Endothelial cell of umbilical vein (primary cell): ENCODE measurements around the gene NUP205. TPM values are rescaled to one million over a fixed set of nuclear protein-coding genes. Genes with fewer than 3 reads are reported as not detected.

ENCODE experiments used
- Bru-seq: library from RNA; stranded (reverse); fragments of 400-500 nt; gene quantifications from one replicate; lab custom pipeline; 2021; lab: Mats Ljungman, UMichigan
- BruChase-seq, 2 experiments: library from RNA; stranded (reverse); fragments of 400-500 nt; gene quantifications; one replicate each; lab custom pipeline; 2021; lab: Mats Ljungman, UMichigan
- BruUV-seq: library from RNA; stranded (reverse); fragments of 400-500 nt; replicated peaks from 2 replicates; lab custom pipeline; 2021; lab: Mats Ljungman, UMichigan
- CTCF ChIA-PET: fragments of 300-600, 350-600 bp; sonication (Branson Sonifier 250); formaldehyde crosslinking; loops from one replicate; lab custom pipeline; 2021; ENCODE audit warnings: antibody characterized with exemption, inconsistent platforms; lab: Charles Lee
- POLR2A ChIA-PET: fragments of 300-600, 350-600 bp; sonication (Branson Sonifier 250); formaldehyde crosslinking; loops from one replicate; lab custom pipeline; 2021; ENCODE audit warnings: antibody characterized with exemption, inconsistent platforms; lab: Charles Lee
- DNase-seq: peaks from one replicate; pipeline ENCODE4 v3.0.0-alpha.2; 2011; ENCODE audit warnings: low read depth, low spot score
- FAIRE-seq: peaks from 2 replicates; lab custom pipeline; 2011; peaks lifted over from hg19 to GRCh38; lab: Jason Lieb, UNC
- H2AFZ ChIP-seq: 2 replicates; pipeline ENCODE4 v1.6.0; 2012; ENCODE audit warnings: low read depth, low read length, control low read depth, inconsistent platforms
- H3K27ac ChIP-seq: 2 replicates; pipeline ENCODE4 v1.5.1; 2011; ENCODE audit warnings: low read depth, mild to moderate bottlenecking, control low read depth, low read length, moderate library complexity; ENCODE audit not compliant: insufficient read depth
- H3K27me3 ChIP-seq, 2 experiments: 2 replicates each; pipeline versions ENCODE4 v1.6.0 to v1.6.1; 2011; ENCODE audit warnings: low read length in 2 of 2, mixed read lengths in 1 of 2; ENCODE audit not compliant: control insufficient read depth in 2 of 2, insufficient read depth in 2 of 2
- H3K36me3 ChIP-seq, 2 experiments: 2 replicates in 1 of 2; 3 replicates in 1 of 2; pipeline ENCODE4 v1.5.1; 2011; ENCODE audit warnings: low read length in 2 of 2, mild to moderate bottlenecking in 1 of 2, moderate library complexity in 1 of 2; ENCODE audit not compliant: control insufficient read depth in 2 of 2, insufficient read depth in 2 of 2; ENCODE audit errors: extremely low read depth in 1 of 2
- H3K4me1 ChIP-seq: 3 replicates; pipeline ENCODE4 v1.5.1; 2011; ENCODE audit warnings: mild to moderate bottlenecking, low read length; ENCODE audit not compliant: control insufficient read depth, insufficient read depth; ENCODE audit errors: extremely low read depth
- H3K4me2 ChIP-seq: 2 replicates; pipeline ENCODE4 v1.6.1; 2011; ENCODE audit warnings: low read length, control low read depth, mixed read lengths; ENCODE audit not compliant: insufficient read depth
- H3K4me3 ChIP-seq, 3 experiments: fragments of 200-600 bp in 1 of 3; sonication (generic), shearing (Covaris generic) in 1 of 3; replicated peaks in 1 of 3; 2 replicates each; pipeline ENCODE4 v1.5.1; 2011 to 2016; ENCODE audit warnings: control low read depth in 3 of 3, low read length in 3 of 3, mild to moderate bottlenecking in 2 of 3, inconsistent platforms in 1 of 3, low read depth in 1 of 3, moderate library complexity in 1 of 3; ENCODE audit not compliant: insufficient read depth in 1 of 3
- H3K79me2 ChIP-seq: 2 replicates; pipeline ENCODE4 v1.6.0; 2012; ENCODE audit warnings: low read length, inconsistent platforms; ENCODE audit not compliant: control insufficient read depth, insufficient read depth
- H3K9ac ChIP-seq: replicated peaks from 2 replicates; pipeline ENCODE3; 2011; ENCODE audit warnings: low read length, control low read depth; ENCODE audit not compliant: insufficient read depth; ENCODE audit errors: extremely low read depth
- H3K9me1 ChIP-seq: replicated peaks from 3 replicates; pipeline ENCODE4 v1.6.0; 2011; ENCODE audit warnings: mild to moderate bottlenecking, low read length; ENCODE audit not compliant: control insufficient read depth, insufficient read depth; ENCODE audit errors: extremely low read depth
- H3K9me3 ChIP-seq: replicated peaks from 2 replicates; pipeline ENCODE4 v1.5.1; 2012; ENCODE audit warnings: low read length, inconsistent platforms; ENCODE audit not compliant: control insufficient read depth, insufficient read depth
- H4K20me1 ChIP-seq: replicated peaks from 2 replicates; pipeline ENCODE3; 2011; ENCODE audit warnings: mild to moderate bottlenecking, low read length; ENCODE audit not compliant: control insufficient read depth, insufficient read depth; ENCODE audit errors: extremely low read depth
- CTCF ChIP-seq, 2 donors: IDR thresholded peaks; 1 replicate in 1 of 2; 2 replicates in 1 of 2; pipeline ENCODE4 v1.5.1; 2011; ENCODE audit warnings: low read length in 2 of 2, mild to moderate bottlenecking in 2 of 2, moderate library complexity in 2 of 2, control low read depth in 1 of 2, inconsistent platforms in 1 of 2, low read depth in 1 of 2; ENCODE audit not compliant: insufficient read depth in 1 of 2; ENCODE audit errors: extremely low read depth in 1 of 2
- EZH2 ChIP-seq: IDR thresholded peaks from 2 replicates; pipeline ENCODE4 v1.6.1; 2012; ENCODE audit warnings: borderline replicate concordance, low read depth, mild to moderate bottlenecking, moderate library complexity, low read length, inconsistent platforms; ENCODE audit not compliant: severe bottlenecking
- FOS ChIP-seq: IDR thresholded peaks from 2 replicates; pipeline ENCODE4 v1.6.1; 2011; ENCODE audit warnings: mild to moderate bottlenecking, low read length, moderate library complexity, borderline replicate concordance; ENCODE audit not compliant: insufficient read depth
- GATA2 ChIP-seq: IDR thresholded peaks from 2 replicates; pipeline ENCODE4 v1.7.0; 2011; ENCODE audit warnings: low read depth, mild to moderate bottlenecking, moderate library complexity, mixed read lengths, low read length; ENCODE audit not compliant: insufficient read length, insufficient read depth
- JUN ChIP-seq: IDR thresholded peaks from 2 replicates; pipeline ENCODE4 v1.6.1; 2011; ENCODE audit warnings: borderline replicate concordance, low read depth; ENCODE audit not compliant: insufficient read length, insufficient read depth
- MYC ChIP-seq: IDR thresholded peaks from one replicate; pipeline ENCODE4 v1.6.1; 2011; ENCODE audit warnings: mild to moderate bottlenecking, low read depth, low read length
- POLR2A ChIP-seq: IDR thresholded peaks from 2 replicates; pipeline ENCODE4 v1.6.1; 2012; ENCODE audit warnings: low read depth, mild to moderate bottlenecking, control low read depth, low read length
- POLR2AphosphoS5 ChIP-seq: IDR thresholded peaks from 2 replicates; pipeline ENCODE4 v1.6.1; 2012; ENCODE audit warnings: low read depth, mild to moderate bottlenecking, control low read depth, low read length, moderate library complexity; ENCODE audit not compliant: insufficient read depth
- dilution Hi-C: fragments of 300-500 bp; cut with MboI; formaldehyde crosslinking; loops from one replicate; pipeline ENCODE4 v1.15.0; 2019; ENCODE audit warnings: low sequenced_read_pairs; ENCODE audit not compliant: extremely low pct_ligation_motif_present
- intact Hi-C: fragments of 100-400 bp; cut with micrococcal nuclease; formaldehyde crosslinking; loops from one replicate; pipeline ENCODE4 v1.10.0; 2022
- long read RNA-seq: library from polyadenylated mRNA; stranded (forward); transcript quantifications from one replicate; pipeline ENCODE4 v2.0.0, GENCODE V29; 2021
- polyA minus RNA-seq, 3 experiments: library from RNA; depleted of rRNA, polyadenylated mRNA; stranded (reverse); fragments of >200 nt; gene quantifications; 1 replicate in 1 of 3; 2 replicates in 2 of 3; pipeline ENCODE4 v1.2.3, GENCODE V29; 2011
- polyA plus RNA-seq, 4 experiments: library from polyadenylated mRNA; depleted of rRNA in 3 of 4; stranded (reverse) in 3 of 4; unstranded in 1 of 4; fragments of >200 nt; gene quantifications; 2 replicates each; pipeline versions ENCODE4 v1.2.1 to v1.2.3, GENCODE V29; 2011 to 2012; ENCODE audit warnings: missing spikeins in 1 of 4
- total RNA-seq: library from RNA; stranded (reverse); gene quantifications from 2 replicates; pipeline ENCODE4 v1.2.3, GENCODE V29; 2021
- TF ChIP-seq, protein P1 (sequence below): IDR thresholded peaks from 2 replicates; pipeline ENCODE4 v1.6.1; 2011; ENCODE audit not compliant: insufficient read depth, insufficient read length

NUP205 gene, protein sequence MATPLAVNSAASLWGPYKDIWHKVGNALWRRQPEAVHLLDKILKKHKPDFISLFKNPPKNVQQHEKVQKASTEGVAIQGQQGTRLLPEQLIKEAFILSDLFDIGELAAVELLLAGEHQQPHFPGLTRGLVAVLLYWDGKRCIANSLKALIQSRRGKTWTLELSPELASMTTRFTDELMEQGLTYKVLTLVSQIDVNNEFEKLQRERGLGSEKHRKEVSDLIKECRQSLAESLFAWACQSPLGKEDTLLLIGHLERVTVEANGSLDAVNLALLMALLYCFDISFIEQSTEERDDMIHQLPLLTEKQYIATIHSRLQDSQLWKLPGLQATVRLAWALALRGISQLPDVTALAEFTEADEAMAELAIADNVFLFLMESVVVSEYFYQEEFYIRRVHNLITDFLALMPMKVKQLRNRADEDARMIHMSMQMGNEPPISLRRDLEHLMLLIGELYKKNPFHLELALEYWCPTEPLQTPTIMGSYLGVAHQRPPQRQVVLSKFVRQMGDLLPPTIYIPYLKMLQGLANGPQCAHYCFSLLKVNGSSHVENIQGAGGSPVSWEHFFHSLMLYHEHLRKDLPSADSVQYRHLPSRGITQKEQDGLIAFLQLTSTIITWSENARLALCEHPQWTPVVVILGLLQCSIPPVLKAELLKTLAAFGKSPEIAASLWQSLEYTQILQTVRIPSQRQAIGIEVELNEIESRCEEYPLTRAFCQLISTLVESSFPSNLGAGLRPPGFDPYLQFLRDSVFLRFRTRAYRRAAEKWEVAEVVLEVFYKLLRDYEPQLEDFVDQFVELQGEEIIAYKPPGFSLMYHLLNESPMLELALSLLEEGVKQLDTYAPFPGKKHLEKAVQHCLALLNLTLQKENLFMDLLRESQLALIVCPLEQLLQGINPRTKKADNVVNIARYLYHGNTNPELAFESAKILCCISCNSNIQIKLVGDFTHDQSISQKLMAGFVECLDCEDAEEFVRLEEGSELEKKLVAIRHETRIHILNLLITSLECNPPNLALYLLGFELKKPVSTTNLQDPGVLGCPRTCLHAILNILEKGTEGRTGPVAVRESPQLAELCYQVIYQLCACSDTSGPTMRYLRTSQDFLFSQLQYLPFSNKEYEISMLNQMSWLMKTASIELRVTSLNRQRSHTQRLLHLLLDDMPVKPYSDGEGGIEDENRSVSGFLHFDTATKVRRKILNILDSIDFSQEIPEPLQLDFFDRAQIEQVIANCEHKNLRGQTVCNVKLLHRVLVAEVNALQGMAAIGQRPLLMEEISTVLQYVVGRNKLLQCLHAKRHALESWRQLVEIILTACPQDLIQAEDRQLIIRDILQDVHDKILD (N-terminal part only)
- total RNA-seq (72.8 and 81.3 TPM in 2 replicates), polyA plus RNA-seq (44.3 and 48.8 TPM in 2 replicates), polyA minus RNA-seq (82.0 and 94.7 TPM in 2 replicates), Bru-seq, nascent RNA (percentile 87 among the genes with signal in this experiment), BruChase-seq, experiment 1, labeled RNA remaining after a 6-hour chase (percentile 89 among the genes with signal in this experiment), BruChase-seq, experiment 2, labeled RNA remaining after a 2-hour chase (percentile 87 among the genes with signal in this experiment)
- polyA plus RNA-seq (2011; cell fraction: cytosol; rRNA removed) = 43.5 and 49.5 TPM in 2 replicates
- 74.8 and 92.9 TPM in 2 replicates for polyA plus RNA-seq (2011; cell fraction: nucleus; rRNA removed)
- polyA plus RNA-seq (2012) = 41.7 and 62.4 TPM in 2 replicates
- polyA minus RNA-seq (2011; cell fraction: cytosol; rRNA and poly(A)+ RNA removed) = 91.7 TPM
- 49.8 and 78.6 TPM in 2 replicates for polyA minus RNA-seq (2011; cell fraction: nucleus; rRNA and poly(A)+ RNA removed)
- long read RNA-seq, full-length matches to known transcripts = 31 of 55 reads
- long read RNA-seq, partial matches to known transcripts = 15 of 55 reads
- long read RNA-seq, other reads (novel, unspliced or antisense) = 9 of 55 reads

- POLR2A ChIA-PET = no interaction called here
- Histone ChIP-seq H3K27ac (peak within 1 kb of the TSS; percentile 88), H3K4me1 (peaks cover 10% of the 10 kb centered on the region), H3K9ac (peak within 1 kb of the TSS; percentile 86), H3K9me3 (no peaks in the 10 kb centered on the region), H3K36me3 (no peaks in the 10 kb centered on the region), H3K4me3 (peak within 1 kb of the TSS; percentile 60 to 73 (median 71)), H2AFZ (peak within 1 kb of the TSS; percentile 58), H3K4me2 (peak within 1 kb of the TSS; percentile 96), H3K9me1 (no peaks in the 10 kb centered on the region), H3K27me3 (no peaks in the 10 kb centered on the region), H3K79me2 (peaks cover 45% of the 10 kb centered on the region), H4K20me1 (no peaks in the 10 kb centered on the region)
- DNase-seq = peak; percentile 96
- BruUV-seq = TSS peak; percentile 99
- dilution Hi-C loops (no loop called here), intact Hi-C loops (loop anchor here (1.0 kb wide), 4 partner anchors 47 to 346 kb away; partner anchors contain the start of genes CNOT4 and WDR91)
- FAIRE-seq = peak; percentile 81
- TF ChIP-seq POLR2A (peak; percentile 81), GATA2 (no peak), MYC (peak; percentile 48), JUN (no peak), POLR2AphosphoS5 (peak; percentile 67), CTCF (IDR thresholded peaks at IDR 0.05; ENCODE audit: extremely low read depth in 1 of 2, insufficient read depth in 1 of 2, low read depth in 1 of 2, low read length in 2 of 2) (no peak), EZH2 (no peak), FOS (no peak)
- TF ChIP-seq, protein P1, sequence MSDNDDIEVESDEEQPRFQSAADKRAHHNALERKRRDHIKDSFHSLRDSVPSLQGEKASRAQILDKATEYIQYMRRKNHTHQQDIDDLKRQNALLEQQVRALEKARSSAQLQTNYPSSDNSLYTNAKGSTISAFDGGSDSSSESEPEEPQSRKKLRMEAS = peak; percentile 56
- CTCF ChIA-PET = interaction anchor here (0.7 to 2.1 kb wide), 4 partner anchors 12 to 277 kb away, joined by 3 to 5 read pairs (median 4); no protein-coding TSS in a partner anchor
Measured at GRCh38 chr7:135557455-135558336, at the start of gene NUP205. Gene NUP205, plus strand, starts transcription at chr7:135557917. Its CDS starts 28 bp downstream, at chr7:135557945.
